HT1080 (cell line): Measurements from ENCODE around the gene ABAT. TPM values are rescaled to one million over a fixed set of nuclear protein-coding genes. Genes with fewer than 3 reads are reported as not detected.

Experiments used
- DNase-seq: peaks from one replicate; pipeline ENCODE4 v3.0.0-alpha.2; 2015; ENCODE audit warnings: low read depth
- polyA plus RNA-seq, 2 experiments: library from polyadenylated mRNA; depleted of rRNA; stranded (reverse); fragments of >200 nt; gene quantifications; 2 replicates each; pipeline ENCODE4 v1.2.3, GENCODE V29; 2015
- total RNA-seq: library from RNA; depleted of rRNA; stranded (reverse); fragments of >200 nt; shearing (Covaris generic); gene quantifications from 2 replicates; pipeline ENCODE4 v1.2.3, GENCODE V29; 2014; rRNA removed

ABAT gene
- not detected in 2 replicates for total RNA-seq
- polyA plus RNA-seq (2015; cell fraction: cytosol; rRNA removed): 0.07 and 0.15 TPM in 2 replicates
- polyA plus RNA-seq (2015; cell fraction: nucleus; rRNA removed): 0.02 and 0.05 TPM in 2 replicates

DNA sequence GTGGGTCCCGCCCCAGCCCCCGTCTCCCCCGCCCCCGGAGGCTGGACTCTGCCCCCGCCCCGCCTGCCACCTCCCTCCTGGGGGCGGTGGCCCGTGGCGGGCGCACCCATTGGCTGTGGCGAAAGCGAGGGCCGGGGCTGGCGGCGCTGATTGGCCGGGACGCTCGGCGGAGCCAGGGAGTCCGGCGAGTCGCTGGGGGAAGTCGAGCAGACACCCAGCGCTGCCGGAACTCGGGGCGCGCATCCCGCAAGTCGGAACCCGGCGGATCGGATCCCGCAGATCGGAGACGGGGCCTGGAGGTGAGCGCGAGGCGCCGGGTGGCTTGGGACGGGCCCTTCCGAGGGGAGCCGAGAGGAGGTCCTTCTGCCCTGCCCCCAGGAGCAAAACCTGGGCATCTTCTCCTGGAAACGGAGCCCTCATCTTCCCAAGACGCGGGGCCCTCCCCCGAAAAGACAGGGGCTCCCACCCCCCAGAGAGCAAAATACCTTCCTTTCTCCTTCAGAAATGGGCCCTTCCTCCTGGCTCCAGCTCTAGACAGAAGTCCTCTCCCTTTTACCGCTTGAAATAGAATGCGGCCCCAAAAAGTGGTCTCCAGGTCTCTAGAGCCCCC, at the start of gene ABAT:
Gene ABAT, plus strand, starts transcription at position 205 of the 610 bp plus-strand sequence. CDS start 61,123 bp downstream, outside the sequence.
- no peak for DNase-seq

DNA sequence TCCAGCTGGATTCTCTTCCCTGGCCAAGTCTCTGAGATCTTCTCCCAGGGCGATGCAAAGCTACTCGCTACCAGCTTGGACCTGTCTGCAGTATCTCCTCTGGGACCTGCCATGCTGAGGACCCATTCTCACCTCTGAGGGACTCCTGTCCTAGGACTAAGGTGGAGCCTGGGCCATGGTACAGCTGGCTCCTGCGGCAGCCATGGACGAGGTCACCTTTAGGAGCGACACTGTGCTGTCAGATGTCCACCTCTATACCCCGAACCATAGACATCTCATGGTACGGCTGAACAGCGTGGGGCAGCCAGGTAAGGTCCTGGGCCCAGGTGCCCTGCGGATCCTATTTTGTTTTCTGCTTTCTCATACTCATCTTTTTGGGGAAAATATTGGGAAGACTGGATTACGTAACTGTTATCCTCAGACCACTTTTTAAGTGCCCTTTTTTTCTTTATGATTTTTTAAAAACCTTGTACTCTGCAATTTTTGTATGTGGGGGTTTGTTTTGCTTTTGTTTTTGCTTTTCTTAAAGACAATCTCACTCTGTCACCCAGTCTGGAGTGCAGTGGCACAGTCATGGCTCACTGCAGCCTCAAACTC, 48.8 kb upstream of the ABAT start:
- DNase-seq: no peak

DNA sequence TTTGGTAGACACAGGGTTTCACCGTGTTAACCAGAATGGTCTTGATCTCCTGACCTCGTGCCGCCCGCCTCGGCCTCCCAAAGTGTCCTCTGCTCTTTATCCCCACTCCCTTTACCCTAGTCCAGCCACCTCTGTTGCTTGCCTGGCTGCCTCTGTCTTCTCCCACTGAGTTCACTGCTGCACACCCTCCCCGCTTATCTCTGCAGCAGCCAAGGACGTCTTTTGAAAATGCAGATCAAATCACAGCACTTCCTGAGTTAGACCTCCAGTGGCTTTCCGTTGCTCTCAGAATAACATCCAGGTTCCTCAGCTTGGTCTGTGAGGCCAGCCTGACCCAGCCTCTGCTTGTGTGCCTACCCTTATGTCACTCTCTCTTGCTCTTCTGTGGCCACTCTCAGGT, 47.5 kb upstream of the ABAT start:
- DNase-seq: no peak

DNA sequence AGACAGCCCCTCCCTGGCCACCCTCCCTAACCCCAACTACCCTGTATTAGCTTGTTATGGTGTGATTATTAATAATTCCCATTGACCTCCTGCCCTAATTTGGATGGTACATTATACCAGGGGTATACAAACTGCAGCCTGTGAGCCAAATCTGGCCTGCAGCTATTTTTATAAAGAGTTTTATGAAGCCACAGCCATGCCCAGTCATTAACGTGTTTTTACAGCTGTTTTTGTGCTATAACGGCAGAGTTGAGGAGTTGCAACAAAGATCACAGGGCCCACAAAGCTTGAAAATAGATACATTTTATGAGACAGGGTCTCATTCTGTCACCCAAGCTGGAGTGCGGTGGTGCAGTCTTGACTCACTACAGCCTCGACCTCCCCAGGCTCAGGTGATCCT, 47.0 kb upstream of the ABAT start:
- DNase-seq: no peak

DNA sequence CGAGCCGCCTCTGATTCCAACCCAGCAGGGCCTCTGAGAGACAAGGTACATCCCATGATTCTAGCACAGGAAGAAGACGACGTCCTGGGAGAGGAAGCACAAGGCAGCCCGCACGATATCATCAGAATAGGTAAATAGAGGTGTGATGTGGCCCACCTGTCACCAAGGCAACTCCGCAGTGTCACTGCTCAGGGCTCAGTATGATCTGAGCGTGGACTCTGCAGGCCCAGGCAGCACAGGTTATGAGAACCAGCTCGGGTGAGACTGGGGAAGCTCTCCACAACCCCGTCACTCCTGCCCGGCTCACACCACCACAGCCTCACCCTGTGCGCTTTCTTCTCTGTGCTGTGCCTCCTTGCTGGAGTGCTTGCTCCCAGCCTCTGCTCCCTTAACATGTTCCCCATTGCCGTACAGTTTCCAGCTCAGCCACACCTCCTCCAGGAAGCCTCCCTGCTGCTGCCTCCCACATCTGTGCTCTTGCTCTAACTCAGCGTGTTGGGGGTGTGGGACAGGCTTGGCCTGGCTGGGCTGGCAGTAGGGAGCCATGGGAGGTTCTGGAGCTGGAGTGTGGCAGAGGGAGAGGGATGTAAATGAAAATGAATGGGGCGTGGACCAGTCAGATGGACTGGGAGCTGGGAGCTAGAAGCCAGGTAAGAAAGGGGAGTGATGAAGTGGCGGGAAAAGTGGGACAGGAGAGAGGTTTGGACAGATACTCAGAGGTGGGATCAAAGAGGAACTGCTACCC, 45.3 kb upstream of the ABAT start:
- DNase-seq: no peak

DNA sequence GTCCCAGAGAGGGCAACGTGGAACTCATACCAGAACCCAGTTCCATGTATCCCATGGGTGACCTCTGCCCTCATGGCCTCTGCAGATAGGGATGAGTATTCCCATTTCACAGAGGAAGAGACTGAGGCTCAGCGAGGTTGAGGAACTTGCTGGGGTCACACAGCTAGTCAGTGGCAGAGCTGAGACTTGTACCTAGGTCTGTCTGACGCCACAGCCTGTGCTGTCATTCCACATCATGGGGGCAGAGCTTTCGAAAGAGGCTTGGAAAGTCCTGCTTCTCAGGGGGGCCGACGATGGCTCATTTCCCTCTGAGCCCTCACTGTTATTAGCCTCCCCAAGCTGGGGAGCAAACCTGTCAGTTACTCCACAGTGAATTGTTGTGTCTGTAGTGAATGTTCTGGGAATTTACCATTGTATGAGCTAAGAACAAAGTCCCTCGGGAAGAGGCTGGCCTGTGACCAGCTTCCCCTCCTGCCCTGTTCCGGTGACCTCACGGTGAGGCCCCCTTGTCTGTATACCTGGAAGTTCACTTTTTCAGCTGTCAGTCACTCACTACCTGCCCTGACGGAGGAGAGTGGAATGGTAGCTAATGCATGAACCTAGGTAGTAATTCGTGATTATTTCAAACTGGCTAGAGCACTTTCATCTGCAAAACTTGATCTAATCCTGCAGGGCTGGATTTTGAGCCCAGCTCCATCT, 44.0 kb upstream of the ABAT start:
- DNase-seq: no peak

DNA sequence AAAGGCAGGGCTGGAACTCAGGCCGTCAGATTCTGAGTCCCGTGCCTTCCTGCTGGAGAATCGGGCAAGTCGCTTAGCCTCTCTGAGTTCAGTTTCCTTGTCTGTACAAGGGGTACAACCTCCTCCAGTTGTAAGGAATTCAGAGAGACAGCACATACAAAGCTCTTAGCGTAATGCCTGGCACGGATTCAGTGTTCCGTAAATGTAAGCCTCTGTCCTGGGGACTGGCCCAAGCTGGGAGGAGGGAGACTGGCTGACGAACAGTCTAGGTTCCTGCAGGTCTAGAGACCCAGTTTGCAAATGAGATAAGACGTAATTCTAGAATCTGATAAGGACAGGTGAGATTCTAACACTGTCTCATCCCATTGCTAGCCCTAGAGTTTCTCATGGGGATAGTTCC, 43.0 kb upstream of the ABAT start:
- no peak for DNase-seq

DNA sequence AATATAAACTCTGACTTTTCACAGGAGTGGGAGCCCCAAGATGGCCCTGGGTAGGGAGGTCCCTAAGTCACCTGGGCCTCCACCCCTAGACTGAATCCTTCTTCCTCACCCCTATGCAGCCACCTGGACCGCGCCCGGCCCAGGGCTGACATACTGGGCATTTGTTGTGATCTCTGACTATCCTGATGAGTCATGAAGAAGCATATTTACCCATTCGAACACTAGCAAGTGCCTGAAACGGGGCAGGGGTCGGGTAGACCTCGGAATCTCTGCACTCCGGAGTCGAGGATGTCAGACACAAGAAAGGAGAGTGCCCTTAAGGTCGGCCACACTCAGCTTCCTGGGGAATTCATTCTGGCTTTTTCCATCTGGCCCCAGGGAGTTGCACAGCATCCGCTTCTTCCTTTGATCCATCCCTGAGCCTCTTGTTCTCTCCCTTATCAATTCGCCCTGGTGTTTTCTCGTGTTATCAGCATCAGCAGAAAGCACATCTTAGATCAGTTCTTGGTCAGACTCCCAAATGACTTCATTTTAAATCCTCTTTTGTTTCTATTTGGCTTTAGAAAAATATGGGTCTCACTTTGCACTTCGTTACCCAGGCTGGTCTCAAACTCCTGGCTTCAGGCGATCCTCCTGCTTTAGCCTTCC, 42.5 kb upstream of the ABAT start:
- DNase-seq: no peak

DNA sequence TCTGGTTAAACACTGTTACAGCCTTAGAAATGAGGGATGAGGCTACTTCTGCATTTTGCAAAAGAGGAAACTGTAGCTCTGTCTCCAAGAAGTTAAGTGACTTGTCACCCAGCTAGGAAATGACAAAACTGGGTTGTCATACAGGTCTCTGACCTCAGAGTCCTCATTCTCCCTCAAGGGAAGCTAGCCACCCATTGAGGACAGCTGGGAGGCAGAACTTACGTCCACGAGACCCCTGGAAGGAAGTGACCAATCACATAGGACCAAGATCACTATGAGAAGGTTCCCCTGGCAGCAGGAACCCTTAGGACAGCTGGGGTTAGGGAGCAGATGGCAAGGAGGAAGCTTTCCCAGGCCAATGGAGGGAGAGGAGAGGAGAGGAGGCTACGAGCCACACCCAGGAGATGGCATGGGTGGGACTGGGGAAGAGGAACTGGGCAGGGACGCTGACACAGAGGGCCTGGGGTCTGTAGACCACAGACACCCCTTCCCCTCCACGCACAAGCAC, 41.7 kb upstream of the ABAT start:
- DNase-seq: no peak

DNA sequence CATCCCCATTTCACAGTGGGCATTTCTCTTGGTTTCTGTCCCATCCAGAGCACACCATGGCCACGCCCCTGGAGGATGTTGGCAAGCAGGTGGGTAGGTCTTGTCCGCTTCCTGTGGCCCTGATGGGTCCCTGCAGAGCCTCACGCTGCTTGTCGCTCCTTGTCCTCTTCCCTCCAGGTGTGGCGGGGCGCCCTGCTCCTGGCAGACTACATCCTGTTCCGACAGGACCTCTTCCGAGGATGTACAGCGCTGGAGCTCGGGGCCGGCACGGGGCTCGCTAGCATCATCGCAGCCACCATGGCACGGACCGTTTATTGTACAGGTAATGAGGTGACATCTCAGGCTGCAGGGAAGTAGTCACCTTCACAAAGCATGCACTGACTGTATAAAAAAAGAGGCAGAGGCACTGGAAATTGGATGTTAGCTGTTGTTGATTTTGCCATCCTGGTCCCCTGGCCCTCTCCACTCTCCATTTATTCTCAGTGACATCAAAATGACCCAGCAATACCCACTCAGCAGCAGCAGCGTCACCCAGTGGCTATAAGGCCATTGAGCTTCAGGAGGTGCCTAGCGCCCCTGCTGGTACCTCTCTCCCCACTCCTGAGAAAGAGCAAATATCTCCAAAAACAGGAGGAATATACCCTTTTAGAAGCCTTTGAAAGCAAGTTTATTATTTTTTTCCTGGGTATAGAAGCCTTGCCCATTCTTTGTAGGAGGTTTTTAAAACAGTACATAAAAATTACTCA, 39.3 kb upstream of the ABAT start:
- no peak for DNase-seq

DNA sequence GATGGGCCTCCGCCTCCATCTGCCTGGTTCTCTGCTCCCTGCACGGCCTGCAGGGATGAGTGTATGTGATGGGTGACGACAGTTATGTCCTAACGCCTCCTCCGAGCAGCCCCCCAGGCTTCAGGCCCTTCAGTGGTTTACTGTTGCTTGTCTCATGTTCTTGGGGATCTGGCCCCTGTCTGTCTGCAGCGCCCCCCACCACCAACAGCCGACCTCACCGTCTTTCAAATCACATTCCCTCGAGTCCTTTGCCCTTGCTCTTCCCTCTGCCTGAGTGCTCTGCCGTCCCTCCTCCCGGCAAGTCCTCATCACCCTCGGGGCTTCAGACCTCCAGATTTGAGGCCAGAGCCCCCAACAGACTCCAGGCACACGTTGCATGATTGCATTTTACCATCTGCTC, 34.7 kb upstream of the ABAT start:
- DNase-seq: no peak

DNA sequence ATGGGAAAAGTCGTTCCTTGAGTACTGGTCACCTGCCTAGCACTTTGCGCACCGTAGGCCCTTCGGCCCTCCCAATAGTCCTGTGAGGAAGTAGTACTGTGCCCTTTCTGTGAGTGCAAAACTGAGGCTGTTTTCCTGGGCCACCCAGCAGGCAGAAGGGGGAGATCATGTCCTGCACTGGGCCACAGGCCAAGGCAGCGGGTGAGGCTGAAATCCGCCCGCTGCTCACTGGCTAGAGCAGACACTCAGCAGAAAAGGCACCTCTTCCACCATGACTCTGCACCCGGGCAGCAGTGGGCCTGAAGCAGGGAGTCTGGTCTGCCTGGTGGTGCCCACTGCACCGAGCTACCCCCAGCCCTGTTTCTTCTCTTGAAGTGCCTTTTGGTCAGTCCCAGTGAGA, 32.7 kb upstream of the ABAT start:
- no peak for DNase-seq

DNA sequence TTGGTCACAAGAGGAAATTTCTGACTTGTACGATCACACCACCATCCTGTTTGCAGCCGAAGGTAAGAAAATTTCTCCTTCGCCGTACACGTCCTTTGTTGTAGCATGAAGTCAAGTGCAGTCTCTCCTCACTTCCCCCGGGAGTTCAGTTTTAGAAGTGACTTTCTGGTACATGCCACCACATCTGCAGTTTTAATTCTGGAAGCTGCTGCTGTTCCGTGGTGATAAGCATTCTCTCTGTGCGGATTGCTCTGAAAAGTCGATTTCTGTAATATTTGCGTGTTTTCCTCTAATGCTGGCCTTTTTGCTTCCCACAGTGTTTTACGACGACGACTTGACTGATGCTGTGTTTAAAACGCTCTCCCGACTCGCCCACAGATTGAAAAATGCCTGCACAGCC, 32.3 kb upstream of the ABAT start:
- DNase-seq: no peak

DNA sequence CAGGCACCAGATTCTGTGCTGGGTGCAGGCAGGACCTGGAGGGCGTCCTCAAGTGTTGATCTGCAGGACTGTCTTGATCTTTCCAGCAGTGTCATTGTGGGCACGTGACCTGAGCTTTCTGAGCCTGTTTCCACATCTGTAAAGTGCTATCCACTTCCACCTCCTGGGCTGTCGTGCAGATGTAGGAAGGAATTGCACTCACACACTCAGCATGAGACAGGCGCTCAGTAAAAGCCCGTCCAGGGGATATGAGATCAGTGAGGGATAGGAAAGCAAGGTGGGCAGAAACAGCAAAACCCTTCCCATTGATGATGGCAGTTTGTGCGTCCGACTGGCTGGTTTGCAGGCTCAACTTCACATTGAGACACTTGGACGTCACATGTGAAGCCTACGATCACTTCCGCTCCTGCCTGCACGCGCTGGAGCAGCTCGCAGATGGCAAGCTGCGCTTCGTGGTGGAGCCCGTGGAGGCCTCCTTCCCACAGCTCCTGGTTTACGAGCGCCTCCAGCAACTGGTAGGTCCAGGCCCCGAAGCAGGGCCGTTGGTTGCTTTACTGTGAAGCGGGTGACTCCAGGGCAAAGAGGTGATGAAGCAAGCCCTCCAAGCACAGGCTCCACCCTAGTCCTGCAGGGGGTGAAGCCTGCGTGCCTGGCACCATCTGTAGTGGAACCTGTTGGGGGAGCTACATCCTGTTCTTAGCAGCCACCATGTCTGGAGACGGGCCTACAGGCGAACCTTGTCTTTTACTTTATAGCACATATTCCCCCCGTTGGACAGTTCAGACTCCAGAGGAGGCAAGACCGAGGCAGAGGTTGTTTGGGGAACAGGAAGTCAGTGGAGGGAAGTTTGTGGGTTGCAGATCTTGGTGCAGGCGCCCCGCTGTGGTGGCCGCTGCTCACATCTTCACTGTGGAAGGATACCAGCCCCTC, 29.9 kb upstream of the ABAT start:
- no peak for DNase-seq

DNA sequence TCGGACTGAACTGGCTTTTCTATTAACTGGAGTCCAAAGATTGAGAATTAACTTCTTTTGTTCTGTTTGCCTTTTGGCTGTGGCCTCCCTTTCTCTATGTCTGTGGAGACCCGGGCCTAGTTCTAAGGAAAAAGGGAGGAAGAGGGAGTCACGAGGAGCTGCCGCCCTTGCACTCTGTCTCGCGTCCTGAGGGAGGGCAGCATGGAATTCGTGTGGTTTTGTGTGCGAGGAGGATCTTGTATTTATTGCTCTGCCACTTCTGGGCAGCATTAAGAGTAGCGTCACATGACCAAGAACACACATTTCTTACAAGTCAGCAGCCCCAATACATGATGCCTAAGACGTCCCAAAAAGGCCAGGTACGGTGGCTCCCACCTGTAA, 29.3 kb upstream of the ABAT start:
- DNase-seq: no peak

DNA sequence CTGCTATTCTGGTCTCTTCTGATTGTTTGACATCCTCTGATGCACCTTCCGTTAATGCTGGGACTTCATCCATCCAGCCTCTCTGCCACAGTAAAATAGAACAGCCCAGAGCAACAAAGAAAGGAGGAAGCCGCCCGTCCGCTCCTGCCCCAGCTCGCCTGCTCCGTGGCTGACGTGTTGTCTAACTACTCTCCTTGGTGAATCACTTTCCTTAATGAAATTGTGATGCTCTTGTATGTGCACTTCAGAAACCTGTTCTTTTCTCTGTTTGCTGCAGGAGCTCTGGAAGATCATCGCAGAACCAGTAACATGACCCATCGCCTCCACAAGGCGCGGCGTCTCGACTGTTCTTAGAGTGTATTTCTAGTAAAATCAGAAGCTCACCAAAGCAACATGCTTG, 28.6 kb upstream of the ABAT start:
- no peak for DNase-seq

DNA sequence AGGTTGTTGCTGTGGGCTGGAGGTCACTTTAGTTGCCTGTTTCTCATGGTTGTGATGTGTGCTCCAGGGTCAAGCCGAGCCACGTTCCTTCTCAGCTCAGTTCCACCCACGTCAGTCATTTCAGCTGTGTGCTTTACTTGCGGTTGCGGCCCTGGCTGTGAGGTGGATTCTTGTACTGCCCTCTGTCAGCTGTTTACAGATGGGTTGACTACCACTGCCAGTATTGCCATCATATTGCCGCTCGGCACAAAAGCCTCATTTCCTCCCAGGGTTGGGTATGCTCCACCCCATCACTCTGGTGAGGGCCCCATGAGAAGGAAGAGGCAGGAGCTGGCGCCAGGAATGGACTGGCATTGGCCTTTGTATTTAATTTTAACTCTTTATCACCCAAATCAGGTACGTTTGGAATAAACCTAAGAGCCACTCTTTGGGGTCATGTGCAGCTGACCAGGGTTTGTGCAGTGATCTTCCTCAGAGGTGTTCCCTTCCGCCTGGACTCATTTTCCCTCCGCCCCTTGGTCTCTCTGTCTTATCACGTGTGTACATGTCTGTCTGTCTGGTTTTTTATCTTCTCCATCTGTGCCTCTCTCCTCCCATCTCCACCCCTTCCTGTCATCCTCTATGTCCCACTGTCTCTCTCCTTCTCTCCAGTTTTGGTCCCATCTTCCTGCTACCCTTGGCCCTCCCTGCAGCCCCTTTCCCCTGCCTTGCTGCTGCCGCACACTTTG, 27.9 kb upstream of the ABAT start:
- no peak for DNase-seq

DNA sequence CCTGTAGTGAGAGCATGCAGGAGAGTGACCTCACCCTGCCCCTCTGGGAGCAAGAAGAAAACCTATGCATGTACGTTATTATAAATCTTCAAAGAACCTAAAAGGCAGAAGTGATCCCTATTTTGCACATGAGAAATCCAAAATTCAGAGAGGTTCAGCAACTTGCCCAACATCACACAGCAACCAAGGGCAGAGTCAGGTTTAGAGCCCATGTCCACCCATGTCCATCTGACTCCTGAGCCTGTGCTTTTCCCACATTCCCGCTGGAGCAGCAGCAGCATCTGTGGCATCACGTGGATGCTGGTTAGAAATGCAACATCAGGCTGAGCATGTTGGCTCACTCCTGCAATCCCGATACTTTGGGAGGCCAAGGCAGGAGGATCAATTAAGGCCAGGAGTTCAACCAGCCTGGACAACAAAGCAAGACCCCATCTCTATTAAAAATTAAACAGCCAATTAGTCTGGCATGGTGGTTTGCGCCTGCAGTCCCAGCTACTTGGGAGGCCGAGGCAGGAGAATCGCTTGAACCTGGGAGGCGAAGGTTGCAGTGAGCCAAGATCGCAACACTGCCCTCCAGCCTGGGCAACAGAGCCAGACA, 26.6 kb upstream of the ABAT start:
- DNase-seq: no peak
